Superior temporal gyrus (tissue), 1 donor: ENCODE data around the gene CDC123.
A peak's percentile ranks its signal among the peaks of the same experiment; 100 is the strongest.
"Not testable (repeated sequence)": the region's sequence is repeated elsewhere in the genome, so short reads cannot be mapped to it uniquely, and the experiment has no call there.

Experiments used
- DNase-seq: peaks from one replicate; pipeline ENCODE4 v3.0.0-alpha.2; 2016; ENCODE audit errors: extremely low spot score

CDC123 gene

DNA sequence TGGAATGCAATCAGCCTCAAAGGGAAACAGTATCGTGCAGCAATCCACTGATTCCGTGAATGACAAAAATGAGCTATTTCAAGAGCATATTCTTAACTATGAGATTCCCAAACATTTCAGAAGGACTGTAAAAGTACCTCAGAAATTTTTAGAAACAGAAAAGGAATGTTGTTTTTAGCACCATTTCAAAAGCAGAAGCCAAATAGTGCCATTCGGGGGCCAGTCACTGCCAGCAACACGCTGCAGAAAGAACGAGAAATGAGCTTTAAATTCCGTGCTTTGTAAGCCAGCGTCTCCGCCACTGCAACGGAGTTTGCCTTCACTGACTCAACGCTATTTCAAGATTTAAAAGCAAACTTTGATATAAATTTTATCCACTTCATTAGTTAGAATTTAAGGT, 6.6 kb upstream of the CDC123 start:
- DNase-seq, result no peak

DNA sequence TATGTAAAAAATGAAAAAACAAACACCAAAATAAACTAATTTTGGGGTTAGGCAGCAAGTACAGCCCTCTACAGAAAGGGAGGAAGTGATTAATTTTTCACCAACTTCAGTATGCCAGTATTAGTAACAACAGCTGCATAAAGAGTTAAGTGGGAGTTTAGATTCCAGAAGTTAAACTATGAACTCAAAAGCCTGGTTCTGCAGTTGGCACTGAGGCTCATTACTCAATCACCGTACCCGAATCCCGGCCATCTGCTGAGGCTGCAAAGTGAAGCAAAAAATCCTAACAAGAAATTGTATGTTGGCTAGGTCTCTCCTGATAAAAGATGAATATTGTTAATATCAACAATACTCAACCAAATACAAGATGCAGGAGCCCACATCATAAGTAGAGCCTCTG, 4.3 kb upstream of the CDC123 start:
- no peak for DNase-seq

GRCh38 chr10:12193193-12193592, 2.8 kb upstream of the CDC123 start:
- no peak for DNase-seq

- DNase-seq, result peak; percentile 48
These were observed 1.2 kb upstream of the CDC123 start for GRCh38 chr10:12194752-12195271.

DNA sequence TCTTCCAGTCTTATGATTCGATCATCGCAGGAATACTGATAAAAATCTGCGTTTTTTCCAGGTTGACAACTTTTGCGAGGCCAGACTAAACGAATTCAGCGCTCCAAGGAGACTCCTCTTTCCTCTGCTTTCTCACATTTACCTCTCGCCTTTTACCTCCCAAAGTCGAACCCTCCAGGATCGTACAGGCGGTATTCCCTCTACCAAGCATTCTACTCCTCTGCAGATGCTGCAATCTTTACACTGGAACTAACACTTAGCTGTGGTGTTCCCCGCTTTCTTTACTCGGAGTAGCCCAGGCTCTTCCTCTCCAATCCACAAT, 746 bp upstream of the CDC123 start:
- no peak for DNase-seq

- no peak for DNase-seq
These were observed 683 bp downstream of the CDC123 start for GRCh38 chr10:12196531-12197211.

DNA sequence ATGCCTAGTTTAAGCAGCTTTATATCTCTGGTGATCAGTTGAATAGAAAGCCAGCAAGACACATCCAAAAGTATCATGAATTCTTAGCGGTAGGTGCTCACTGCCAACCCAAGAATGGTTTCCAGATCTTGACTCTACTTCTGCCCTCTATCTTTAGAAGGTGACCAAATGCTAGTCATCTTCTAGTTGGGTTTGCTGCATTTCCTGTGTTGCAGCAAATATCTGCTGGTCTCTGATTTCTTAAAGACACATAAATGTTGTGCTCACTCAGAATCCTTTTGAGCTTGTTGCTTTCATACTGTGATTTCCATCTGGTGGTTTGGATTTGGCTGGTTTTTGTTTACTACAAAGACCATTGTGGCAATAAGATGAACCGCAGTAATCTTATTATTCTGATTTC, 2.2 kb downstream of the CDC123 start:
- DNase-seq, result no peak

DNA sequence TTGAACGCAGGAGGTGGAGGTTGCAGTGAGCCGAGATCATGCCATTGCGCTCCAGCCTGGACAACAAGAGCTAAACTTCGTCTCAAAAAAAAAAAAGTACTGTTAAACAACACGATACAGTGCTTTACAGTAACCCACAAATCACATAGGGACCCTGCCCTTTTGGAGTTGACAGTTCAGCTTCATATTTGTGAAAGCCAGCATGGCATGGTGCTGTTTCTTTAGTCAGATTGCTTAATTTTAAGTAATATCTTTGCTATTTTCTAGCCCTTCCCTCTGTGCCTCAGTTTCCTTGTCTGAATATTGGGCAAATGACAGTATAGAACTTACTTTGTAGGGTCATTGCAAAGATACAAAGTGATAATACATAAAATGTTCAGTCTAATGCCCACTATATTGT, 4.9 kb downstream of the CDC123 start:
- DNase-seq, result no peak

DNA sequence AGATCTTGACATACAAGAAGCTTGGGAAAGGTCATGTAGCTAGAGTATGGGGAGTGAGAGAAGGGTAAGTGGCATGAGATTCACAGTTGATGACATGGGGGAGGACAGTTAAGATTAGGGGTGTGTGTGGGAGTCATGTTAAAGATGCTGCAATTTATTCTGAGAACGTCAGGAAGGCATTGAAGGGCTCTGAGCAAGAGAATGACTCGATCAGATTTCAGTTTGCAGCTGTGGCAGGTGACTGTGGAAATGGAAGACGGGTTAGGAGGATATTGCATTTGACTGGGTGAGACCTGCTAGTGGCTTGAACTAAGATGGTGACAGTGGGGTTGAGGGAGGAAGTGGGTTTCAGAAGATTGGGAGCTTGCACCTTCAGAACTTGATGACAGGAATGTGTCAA, 5.6 kb downstream of the CDC123 start:
- no peak for DNase-seq

GRCh38 chr10:12202226-12202625, 6.2 kb downstream of the CDC123 start:
- no peak for DNase-seq

- DNase-seq, result no peak
These were observed 9.1 kb downstream of the CDC123 start for GRCh38 chr10:12205082-12205481.

DNA sequence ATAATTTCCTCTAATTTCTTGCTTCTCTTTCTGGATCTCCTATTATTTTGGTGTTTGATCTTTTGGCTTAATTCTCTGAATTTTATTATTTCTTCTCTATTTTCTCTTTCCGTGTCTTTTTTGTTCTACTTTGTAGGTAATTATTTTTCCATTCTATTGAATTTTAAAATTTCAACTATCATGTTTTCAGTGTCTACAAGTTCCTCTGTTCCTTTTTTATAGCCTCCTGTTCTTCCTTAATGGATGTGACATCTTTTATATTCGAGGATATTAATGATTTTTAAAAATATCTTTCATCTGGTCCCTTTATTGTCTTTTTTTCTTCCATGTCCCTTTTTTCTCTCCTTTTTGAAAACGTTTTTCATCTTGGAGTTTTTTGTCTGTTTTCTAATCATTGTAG, 11.1 kb downstream of the CDC123 start:
- DNase-seq, result no peak

DNA sequence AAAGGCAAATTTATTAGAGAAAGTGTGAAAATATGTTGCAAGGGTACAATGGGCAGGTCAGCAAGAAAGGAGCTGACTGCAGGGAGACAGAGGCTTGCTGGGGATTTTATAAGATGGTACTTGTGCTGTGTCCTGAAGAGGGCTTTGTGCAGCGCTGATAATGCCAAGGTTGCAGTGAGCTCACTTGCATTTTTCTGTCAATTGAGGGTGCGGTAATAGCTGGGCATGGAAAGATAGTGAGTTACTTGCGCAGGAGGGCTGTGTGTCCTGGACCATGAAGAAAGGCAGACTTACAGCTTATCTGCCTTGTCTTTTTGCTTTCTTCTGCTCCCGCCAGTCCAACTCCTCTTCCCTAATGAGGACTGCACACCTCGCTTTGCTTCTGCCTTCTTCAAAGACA, 12.5 kb downstream of the CDC123 start:
- DNase-seq, result no peak

DNA sequence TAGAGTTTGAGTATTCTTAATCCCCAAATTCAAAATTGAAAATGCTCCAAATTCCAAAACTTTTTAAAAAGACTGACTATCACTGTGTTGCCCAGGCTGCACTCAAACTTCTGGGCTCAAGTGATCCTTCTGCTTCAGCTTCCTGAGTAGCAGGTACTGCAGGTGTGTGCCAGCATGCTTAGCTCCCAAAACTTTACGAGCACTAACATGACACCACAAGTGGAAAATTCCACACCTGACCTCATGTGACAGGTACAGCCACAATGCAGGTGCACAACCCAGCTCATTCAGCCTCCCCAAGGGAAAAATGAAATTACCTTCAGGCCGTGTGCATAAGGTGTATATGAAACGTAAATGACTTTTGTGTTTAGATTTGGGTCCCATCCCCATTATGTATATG, 16.5 kb downstream of the CDC123 start:
- DNase-seq, result no peak

DNA sequence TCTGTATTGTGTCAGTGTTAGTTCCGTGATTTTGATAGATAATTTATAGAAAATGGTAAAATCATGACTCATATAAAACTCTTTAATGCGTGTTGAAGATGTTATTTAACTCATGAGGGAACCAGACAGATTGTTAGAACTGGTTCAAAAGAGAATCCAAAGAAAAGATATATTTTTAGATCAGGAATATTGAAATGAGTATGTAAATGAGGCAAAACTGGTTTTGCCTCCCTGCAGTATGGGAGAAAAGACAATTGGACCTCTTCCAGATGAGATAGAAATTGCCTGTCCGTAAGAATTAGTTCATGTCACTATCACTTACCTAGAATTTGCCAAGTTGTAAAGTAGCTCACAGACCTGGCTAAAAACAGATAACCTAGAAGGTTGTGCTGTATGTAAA, 17.6 kb downstream of the CDC123 start:
- DNase-seq, result no peak

DNA sequence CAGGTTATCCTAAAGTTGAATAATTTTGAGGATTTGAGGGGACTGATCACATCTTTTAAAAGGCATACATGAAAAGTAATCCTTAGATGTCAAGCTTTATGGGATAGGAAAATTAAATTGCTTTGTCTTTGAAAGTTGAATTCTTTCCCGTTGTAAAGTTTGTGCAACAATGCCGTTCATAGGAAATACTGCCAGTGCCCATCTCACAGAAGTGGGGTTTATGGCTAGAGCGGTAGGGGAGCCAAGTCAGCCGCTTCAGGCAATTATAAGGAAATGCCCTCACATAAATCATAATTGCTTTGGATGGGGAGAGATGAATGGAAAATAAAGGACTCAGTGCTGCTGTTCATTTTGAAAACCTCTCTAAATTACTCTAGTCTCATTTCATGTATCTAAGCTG, 18.1 kb downstream of the CDC123 start:
- DNase-seq, result no peak

DNA sequence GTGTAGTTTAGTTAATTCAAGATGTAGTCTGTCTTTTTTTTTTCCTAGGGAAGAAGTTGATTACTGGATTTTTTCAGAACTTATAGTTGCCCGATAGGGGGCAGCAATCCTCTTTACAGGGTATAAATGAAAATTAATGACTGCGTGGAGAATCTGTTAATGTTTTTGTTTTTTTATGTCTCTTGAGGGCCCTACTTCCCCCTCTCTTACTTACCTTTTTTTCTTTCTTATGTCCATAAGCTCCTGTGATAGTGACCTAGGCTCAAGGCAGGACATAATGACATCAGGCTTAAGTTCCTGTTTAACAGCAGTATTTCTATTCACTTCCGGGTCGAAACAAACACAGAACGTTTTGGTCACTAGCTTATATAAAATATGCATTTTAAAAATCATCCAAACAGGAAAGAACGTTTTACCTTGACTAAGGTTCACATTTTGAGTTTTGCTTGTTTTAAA, 18.8 kb downstream of the CDC123 start:
- DNase-seq, result peak; percentile 81

GRCh38 chr10:12218991-12219390, 23.0 kb downstream of the CDC123 start:
- no peak for DNase-seq

- no peak for DNase-seq
These were observed 25.6 kb downstream of the CDC123 start for GRCh38 chr10:12221323-12222298.

GRCh38 chr10:12225444-12225843, 29.5 kb downstream of the CDC123 start:
- no peak for DNase-seq

GRCh38 chr10:12226438-12226837, 30.4 kb downstream of the CDC123 start:
- DNase-seq, result not testable (repeated sequence)

DNA sequence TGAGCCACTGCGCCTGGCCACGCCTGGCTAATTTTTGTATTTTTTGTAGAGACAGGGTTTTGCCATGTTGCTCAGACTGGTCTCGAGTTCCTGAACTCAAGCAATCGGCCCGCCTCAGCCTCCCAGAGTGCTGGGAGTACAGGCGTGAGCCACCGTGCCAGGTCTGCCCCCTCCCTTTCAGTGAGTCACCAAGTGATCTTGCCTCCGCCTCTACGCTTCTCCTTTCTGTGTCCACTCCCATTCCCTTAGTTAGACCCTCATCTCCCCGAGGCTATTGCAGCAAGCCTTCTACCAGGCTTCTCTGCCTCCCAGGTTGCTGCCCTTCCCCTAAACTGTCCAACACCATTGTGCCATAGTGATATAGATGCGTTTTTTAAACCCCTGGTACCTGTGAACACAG, 32.9 kb downstream of the CDC123 start:
- no peak for DNase-seq

DNA sequence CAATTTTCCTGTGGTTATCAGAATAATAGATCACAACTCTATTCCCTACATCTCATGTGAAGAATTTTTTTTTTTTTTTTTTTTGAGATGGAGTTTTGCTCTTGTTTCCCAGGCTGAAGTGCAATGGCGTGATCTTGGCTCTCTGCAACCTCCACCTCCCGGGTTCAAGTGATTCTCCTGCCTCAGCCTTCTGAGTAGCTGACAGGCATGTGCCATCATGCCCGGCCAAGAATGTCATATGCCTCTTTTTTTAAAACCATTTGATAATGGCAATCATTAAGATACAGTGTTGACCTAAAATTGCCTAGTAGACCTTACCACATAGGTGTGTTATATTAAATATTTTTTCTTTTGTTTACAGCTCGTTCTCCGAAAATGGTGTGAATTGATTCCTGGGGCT, 38.7 kb downstream of the CDC123 start:
- not testable (repeated sequence) for DNase-seq
